ENCODE measurements around the gene VWA1. TPM values are rescaled to one million over a fixed set of nuclear protein-coding genes. Genes with fewer than 3 reads are reported as not detected.
"Not testable (repeated sequence)": the region's sequence is repeated elsewhere in the genome, so short reads cannot be mapped to it uniquely, and the experiment has no call there.

Gene VWA1
- total RNA-seq, 1 donor from 2014 or later = 56.9 TPM

DNA sequence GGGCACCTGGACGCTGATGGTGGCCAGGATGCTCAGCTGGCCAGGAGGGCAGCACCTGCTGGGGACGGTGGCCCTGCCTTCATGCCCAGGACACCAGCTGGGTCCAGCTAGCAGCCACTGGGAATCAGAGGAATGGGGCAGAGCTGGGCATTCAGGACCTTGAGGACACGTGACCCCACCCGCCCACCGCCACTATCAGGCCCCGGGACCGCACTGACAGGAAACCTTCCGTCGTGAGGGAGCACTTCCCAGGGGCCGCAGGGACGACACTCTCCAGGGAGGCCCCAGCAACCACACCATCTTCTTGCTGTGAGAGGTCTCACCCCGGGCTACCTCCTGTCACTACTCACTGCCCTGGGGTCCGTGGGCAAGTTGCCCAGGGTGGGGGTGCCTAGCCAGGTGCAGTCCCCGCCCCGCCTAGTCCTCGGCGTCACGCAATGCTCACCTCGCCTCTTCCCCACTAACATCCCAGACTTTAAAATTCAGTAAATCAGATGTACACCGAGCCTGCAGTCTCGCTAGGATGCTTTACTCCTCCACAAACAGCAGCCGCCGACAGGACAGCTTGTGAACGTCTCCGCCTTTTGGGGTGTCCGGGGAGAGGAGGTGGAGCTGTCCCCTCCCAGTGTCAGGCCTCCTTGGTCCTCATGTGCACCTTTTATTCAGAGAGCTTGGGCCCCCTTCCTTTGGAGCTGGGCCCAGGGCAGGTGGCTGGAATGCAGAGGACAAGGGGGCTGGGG is 4.9 kb downstream of the VWA1 start:
- peaks cover 3% of the 10 kb centered on the region for H3K9me3 Mint-ChIP-seq (ENCODE audit: unreplicated experiment)
- DNase-seq = no peak
- H3K27me3 Mint-ChIP-seq (ENCODE audit: unreplicated experiment) = peaks cover 8% of the 10 kb centered on the region
- TF ChIP-seq, protein P1, sequence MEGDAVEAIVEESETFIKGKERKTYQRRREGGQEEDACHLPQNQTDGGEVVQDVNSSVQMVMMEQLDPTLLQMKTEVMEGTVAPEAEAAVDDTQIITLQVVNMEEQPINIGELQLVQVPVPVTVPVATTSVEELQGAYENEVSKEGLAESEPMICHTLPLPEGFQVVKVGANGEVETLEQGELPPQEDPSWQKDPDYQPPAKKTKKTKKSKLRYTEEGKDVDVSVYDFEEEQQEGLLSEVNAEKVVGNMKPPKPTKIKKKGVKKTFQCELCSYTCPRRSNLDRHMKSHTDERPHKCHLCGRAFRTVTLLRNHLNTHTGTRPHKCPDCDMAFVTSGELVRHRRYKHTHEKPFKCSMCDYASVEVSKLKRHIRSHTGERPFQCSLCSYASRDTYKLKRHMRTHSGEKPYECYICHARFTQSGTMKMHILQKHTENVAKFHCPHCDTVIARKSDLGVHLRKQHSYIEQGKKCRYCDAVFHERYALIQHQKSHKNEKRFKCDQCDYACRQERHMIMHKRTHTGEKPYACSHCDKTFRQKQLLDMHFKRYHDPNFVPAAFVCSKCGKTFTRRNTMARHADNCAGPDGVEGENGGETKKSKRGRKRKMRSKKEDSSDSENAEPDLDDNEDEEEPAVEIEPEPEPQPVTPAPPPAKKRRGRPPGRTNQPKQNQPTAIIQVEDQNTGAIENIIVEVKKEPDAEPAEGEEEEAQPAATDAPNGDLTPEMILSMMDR (IDR thresholded peaks at IDR 0.05; ENCODE audit: partially characterized antibody, unreplicated experiment) = no peak
- H3K36me3 Mint-ChIP-seq (ENCODE audit: unreplicated experiment) = no peaks in the 10 kb centered on the region
- no peak overlapping the region for H3K27ac Mint-ChIP-seq (ENCODE audit: unreplicated experiment)
- H3K4me3 Mint-ChIP-seq (ENCODE audit: unreplicated experiment) = no peak overlapping the region
- peaks cover 5% of the 10 kb centered on the region for H3K4me1 Mint-ChIP-seq (ENCODE audit: low read depth, unreplicated experiment)

DNA sequence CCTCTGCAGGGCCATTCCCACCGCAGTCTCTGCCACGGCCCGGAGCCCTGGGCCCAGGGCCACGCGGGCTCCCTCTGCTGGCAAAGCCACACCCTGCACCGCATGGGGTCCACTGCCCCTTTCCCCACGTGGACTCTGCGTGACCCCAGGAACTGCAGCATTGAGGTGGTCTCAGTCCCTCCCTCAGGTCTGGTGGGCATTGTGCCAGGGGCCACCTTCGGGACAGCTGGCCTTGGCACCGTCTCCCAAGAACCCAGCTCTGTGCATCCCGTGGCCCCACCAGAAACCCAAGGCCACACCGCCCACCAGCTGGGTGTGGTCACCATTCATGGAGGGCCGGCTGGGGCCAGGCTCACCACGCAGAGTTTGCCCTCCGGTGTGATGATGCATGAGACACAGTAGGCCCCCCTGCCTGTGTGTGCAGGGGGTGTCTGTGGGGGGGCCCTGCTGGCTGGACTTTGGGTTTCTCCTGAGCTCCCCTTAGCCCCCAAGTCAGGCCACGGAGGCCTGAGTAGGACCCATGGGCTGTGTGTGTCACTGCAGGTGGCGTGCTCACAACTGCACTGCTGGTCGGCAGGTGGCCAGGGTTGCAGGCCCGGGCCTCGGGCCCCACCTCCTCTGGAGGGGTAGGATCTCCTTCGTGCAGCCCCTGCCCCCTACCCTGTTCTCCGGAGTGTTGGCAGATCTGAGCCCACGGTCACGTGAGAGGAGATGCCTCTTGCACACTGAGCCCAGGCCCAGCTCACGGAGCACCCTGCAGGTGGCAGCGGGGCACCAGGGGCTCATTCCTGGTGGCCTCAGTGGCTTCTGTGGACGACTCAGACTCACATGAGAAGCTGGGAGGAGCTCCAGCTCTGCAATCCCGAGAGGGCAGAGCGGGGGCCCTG is 5.8 kb downstream of the VWA1 start:
- peak; percentile 66 for DNase-seq
- Mint-ChIP-seq H3K4me3 (ENCODE audit: unreplicated experiment) (no peak overlapping the region), H3K36me3 (ENCODE audit: unreplicated experiment) (no peaks in the 10 kb centered on the region), H3K27ac (ENCODE audit: unreplicated experiment) (no peak overlapping the region), H3K27me3 (ENCODE audit: unreplicated experiment) (peaks cover 8% of the 10 kb centered on the region), H3K4me1 (ENCODE audit: low read depth, unreplicated experiment) (peaks cover 4% of the 10 kb centered on the region), H3K9me3 (ENCODE audit: unreplicated experiment) (peaks cover 3% of the 10 kb centered on the region)
- TF ChIP-seq, protein P1 (IDR thresholded peaks at IDR 0.05; ENCODE audit: partially characterized antibody, unreplicated experiment) = peak; percentile 70

DNA sequence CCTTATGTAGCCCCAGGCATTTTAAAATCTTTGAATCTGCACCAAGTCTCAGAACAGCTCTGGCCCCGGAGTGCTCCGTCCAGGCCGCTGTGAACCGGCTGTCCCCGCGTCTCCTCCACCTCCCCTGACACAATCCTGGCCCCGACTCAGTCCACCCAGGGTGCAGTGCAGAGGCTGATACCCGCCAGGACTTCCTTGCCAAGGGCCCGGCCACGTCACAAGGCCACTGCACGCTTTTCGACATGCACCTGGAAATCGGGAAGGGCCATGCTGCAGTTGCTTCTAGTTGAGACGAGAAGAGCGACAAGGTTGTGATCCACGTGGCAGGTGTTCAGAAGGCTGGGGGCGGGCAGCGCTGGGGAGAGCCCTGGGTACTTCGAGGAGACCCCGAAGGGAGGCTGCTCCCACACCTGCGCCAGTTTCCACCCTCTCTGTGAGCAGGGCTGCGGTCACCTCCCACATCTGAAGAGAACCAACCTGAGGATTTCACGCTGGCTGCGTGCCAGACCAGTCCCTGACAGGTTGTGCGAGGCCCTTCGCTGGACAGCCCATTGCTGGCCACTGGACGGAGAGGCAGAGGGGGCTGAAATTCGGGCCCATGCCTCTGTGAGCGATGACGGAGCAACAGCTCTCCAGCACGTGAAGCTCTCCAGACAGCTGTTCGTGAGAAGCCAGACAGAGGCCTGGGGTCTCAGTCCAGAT is 6.7 kb downstream of the VWA1 start:
- peaks cover 2% of the 10 kb centered on the region for H3K4me1 Mint-ChIP-seq (ENCODE audit: low read depth, unreplicated experiment)
- H3K27me3 Mint-ChIP-seq (ENCODE audit: unreplicated experiment) = peaks cover 8% of the 10 kb centered on the region
- no peak overlapping the region for H3K4me3 Mint-ChIP-seq (ENCODE audit: unreplicated experiment)
- H3K36me3 Mint-ChIP-seq (ENCODE audit: unreplicated experiment) = no peaks in the 10 kb centered on the region
- no peak overlapping the region for H3K27ac Mint-ChIP-seq (ENCODE audit: unreplicated experiment)
- no peak for DNase-seq
- TF ChIP-seq, protein P1 (IDR thresholded peaks at IDR 0.05; ENCODE audit: partially characterized antibody, unreplicated experiment) = no peak
- H3K9me3 Mint-ChIP-seq (ENCODE audit: unreplicated experiment) = peaks cover 3% of the 10 kb centered on the region

DNA sequence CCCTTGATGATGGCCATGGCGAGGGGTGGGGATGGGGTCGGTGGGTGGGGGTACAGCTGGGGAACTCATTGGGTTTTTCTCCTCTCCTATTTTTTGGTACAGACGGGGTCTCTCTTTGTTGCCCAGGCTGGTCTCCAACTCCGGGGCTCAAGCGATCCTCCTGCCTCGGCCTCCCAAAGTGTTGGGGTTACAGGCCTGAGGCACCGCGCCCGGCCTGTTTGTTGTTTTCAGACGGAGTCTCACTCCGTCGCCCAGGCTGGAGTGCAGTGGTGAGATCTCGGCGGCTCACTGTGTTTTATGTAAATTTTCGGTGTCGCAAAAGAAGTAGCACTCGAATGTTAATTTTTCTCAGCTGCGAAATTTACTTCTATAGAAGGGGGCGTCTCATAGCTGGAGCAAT is 11.1 kb downstream of the VWA1 start:
- H3K36me3 Mint-ChIP-seq (ENCODE audit: unreplicated experiment); H3K27ac Mint-ChIP-seq (ENCODE audit: unreplicated experiment): not testable (repeated sequence)

DNA sequence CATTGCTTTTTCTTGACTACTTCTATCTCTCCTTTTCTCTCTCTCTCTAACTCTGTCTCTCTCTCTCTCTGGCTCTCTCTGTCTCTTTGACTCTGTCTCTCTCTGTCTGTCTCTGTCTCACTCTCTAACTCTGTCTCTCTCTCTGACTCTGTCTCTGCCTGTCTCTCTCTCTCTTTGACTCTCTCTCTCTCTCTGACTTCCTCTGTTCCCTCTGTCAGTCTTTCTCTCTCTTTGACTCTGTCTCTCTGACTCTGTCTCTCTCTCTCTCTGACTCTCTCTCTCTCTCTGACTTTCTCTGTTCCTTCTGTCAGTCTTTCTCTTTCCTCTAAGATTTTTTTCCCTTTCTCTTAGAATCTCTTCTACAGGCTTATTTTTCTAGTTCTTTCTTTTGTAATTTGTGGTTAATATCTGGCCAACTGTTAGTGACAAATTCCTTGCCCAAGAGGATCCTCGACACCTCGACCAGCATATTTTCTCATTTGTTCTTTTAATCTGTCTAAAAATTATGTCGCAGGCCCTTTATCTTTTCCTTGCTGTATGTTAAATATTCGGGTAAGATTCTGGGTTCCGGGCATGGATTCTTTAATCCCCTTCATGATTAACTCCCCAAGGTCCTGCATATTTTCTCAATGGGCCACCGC is 13.7 kb downstream of the VWA1 start, which contains the start of gene ATAD3C:
Gene ATAD3C (plus strand): TSS at position 591 of the 641 bp plus-strand sequence. CDS start 995 bp downstream, outside the sequence.
- DNase-seq = no peak
- TF ChIP-seq, protein P1 (IDR thresholded peaks at IDR 0.05; ENCODE audit: partially characterized antibody, unreplicated experiment) = no peak
- Mint-ChIP-seq H3K36me3 (ENCODE audit: unreplicated experiment) (no peaks in the 10 kb centered on the region), H3K4me3 (ENCODE audit: unreplicated experiment) (no peak within 1 kb of the TSS), H3K9me3 (ENCODE audit: unreplicated experiment) (no peaks in the 10 kb centered on the region), H3K27ac (ENCODE audit: unreplicated experiment) (no peak within 1 kb of the TSS), H3K27me3 (ENCODE audit: unreplicated experiment) (no peaks in the 10 kb centered on the region), H3K4me1 (ENCODE audit: low read depth, unreplicated experiment) (no peaks in the 10 kb centered on the region)

More for the DNA sequence above, 11.1 kb downstream of the VWA1 start:
- not testable (repeated sequence) for H3K4me3 Mint-ChIP-seq (ENCODE audit: unreplicated experiment); H3K27me3 Mint-ChIP-seq (ENCODE audit: unreplicated experiment); H3K9me3 Mint-ChIP-seq (ENCODE audit: unreplicated experiment); DNase-seq; H3K4me1 Mint-ChIP-seq (ENCODE audit: low read depth, unreplicated experiment)

DNA sequence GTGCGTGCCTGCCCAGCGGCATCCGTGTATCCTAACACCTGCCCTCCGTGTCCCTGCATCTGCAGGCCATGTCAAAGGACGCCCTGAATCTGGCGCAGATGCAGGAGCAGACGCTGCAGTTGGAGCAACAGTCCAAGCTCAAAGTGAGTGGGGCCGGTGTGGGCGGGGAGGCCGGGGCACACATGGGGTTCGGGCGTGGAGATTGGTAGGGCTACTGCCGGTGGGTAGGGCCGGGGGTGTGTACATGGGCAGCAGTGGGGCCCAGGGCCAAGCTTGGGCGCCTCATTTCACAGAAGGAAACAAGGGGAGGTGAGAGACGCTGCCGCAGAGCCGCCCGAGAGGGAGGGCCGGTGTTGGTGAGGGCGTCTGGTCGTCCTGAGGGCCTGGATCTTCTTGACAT is 15.1 kb downstream of the VWA1 start:
- H3K27me3 Mint-ChIP-seq (ENCODE audit: unreplicated experiment); H3K4me1 Mint-ChIP-seq (ENCODE audit: low read depth, unreplicated experiment); H3K9me3 Mint-ChIP-seq (ENCODE audit: unreplicated experiment); DNase-seq; H3K27ac Mint-ChIP-seq (ENCODE audit: unreplicated experiment); H3K36me3 Mint-ChIP-seq (ENCODE audit: unreplicated experiment); H3K4me3 Mint-ChIP-seq (ENCODE audit: unreplicated experiment): not testable (repeated sequence)
